22Rv1 (cell line): ENCODE data around the gene SPEG.

Source experiments
- H3K27ac ChIP-seq: fragments of 450-650 bp; 2 replicates; pipeline ENCODE4 v1.5.1; 2017
- ZFX ChIP-seq: fragments of 450-650 bp; IDR thresholded peaks from 2 replicates; pipeline ENCODE4 v1.6.1; 2017; ENCODE audit warnings: antibody characterized with exemption, borderline replicate concordance
- TF ChIP-seq, protein P1 (sequence below): fragments of 450-650 bp; IDR thresholded peaks from 2 replicates; pipeline ENCODE4 v1.5.1; 2017; ENCODE audit warnings: mild to moderate bottlenecking

The SPEG gene

DNA sequence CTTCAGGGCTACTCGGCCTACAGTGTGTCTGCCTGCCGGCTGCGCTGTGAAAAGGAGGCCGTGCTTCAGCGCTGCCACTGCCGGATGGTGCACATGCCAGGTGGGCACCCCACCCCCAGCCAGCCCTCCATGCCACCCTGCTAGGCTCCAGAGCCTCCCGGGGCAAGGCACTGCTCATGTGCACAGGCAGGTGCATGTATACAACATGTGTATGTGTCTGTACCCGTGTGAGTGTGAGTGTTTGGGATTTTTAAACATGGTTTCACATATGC lies 97.7 kb downstream of the SPEG start:
- TF ChIP-seq, protein P1, sequence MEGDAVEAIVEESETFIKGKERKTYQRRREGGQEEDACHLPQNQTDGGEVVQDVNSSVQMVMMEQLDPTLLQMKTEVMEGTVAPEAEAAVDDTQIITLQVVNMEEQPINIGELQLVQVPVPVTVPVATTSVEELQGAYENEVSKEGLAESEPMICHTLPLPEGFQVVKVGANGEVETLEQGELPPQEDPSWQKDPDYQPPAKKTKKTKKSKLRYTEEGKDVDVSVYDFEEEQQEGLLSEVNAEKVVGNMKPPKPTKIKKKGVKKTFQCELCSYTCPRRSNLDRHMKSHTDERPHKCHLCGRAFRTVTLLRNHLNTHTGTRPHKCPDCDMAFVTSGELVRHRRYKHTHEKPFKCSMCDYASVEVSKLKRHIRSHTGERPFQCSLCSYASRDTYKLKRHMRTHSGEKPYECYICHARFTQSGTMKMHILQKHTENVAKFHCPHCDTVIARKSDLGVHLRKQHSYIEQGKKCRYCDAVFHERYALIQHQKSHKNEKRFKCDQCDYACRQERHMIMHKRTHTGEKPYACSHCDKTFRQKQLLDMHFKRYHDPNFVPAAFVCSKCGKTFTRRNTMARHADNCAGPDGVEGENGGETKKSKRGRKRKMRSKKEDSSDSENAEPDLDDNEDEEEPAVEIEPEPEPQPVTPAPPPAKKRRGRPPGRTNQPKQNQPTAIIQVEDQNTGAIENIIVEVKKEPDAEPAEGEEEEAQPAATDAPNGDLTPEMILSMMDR, result no peak
- no peak for TF ChIP-seq ZFX
- H3K27ac ChIP-seq, result no peak overlapping the region

DNA sequence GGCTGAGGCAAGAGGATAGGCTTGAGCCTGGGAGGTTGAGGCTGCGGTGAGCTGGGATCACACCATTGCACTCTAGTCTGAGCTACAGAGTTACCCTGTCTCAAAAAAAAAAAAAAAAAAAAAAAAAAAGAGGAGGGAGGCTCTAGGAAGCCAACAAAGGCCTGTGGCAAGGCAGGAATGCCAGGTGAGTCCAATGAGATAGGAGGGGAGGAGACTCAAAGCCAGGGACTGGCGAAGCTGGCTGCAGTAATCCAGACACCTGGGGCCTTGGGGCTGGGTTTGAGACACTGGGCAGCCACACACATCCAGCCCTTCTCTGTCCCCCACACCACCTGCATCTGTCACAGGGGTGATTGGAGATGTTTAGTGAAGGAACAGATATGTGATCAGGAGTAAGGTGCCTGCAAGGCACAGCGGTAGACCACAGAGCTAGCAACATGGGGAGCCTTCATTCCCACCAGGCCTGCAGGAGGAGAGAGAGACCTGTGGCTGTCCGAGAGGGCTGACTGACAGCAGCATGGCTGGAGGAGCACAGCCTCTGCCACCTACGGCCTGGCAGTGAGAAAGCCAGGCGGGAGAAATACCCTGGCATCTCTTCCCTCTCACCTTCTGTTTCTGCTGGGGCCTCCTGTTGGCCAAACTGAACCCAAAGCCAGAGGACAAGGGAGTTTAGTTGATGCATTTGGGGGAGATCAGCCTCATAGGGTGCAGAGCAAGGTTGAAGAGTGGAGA lies 99.5 kb downstream of the SPEG start:
- TF ChIP-seq, protein P1, result no peak
- no peak for TF ChIP-seq ZFX
- no peak overlapping the region for H3K27ac ChIP-seq

DNA sequence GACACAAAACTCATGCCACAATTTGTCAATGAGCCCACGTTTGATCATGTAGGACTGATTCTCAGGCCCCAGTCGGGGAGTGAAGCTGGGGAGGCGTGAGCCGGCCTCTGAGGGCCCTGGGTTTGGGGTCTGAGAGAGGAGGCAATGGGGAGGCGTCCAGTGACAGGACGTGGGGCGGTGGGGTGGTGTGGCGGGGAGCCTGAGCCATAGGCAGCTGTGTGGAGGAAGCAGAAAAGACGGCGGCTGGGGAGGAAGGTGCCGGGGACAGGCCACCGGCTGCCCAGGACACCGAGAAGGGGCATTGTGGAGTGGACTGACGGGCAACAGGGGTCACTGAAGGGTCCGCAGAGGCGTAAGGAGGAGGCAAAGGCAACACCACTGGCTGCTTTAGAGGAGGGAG lies 101.8 kb downstream of the SPEG start:
- TF ChIP-seq, protein P1, result no peak
- TF ChIP-seq ZFX, result no peak

DNA sequence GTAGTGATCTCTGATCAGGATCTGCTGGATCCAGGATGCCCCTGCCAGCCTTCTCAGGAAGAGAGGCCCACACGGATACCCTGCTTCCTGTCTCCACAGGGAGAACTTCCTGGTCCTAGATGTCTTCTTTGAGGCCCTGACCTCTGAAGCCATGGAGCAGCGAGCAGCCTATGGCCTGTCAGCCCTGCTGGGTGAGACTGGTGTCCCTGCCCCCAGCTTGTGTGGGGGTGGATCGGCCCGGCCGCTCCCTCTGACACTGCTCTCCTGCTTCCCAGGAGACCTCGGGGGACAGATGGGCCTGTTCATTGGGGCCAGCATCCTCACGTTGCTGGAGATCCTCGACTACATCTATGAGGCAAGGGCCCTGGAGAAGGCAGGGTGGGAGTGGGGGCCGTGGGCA lies 102.3 kb downstream of the SPEG start:
- TF ChIP-seq, protein P1, result no peak
- no peak for TF ChIP-seq ZFX
- no peak overlapping the region for H3K27ac ChIP-seq

More for the DNA sequence above, 101.8 kb downstream of the SPEG start:
- no peak overlapping the region for H3K27ac ChIP-seq

DNA sequence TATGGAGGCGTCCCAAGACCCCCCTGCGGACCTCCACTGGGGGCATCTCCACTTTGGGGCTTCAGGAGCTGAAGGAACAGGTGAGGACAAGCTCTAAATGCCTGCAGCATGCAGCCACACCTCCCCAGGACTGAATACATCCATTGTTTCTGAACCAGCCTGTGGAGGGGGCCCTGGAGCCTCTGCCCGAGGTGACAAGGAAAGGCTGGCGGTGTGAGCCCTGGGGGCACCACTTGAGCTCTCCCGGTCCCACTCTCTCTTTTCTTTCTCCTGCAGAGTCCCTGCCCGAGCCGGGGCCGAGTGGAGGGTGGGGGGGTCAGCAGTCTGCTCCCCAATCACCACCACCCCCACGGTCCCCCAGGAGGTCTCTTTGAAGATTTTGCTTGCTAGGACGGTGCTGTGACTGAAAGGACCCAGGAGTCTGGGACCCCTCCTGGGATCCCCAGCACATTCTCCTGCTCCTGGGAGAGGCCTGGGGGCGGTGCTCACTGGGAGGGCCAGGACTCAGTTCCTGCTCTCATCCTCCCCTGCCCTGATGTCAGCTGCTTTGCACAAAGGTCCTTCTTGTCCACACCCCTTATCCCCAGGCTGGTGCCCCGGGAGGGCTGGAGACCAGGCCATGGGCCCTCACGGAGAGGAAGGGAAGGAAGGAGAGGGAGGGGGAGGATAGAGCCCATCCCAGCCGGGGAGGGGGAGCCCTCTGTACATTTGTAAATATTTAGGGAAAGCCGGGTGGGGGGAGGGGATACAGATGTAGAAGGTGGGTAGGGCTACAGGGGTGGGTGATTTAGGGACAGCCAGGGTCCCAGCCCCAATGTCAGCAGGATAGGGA lies 103.2 kb downstream of the SPEG start:
- no peak overlapping the region for H3K27ac ChIP-seq
- TF ChIP-seq ZFX, result no peak
- TF ChIP-seq, protein P1, result 0 out of 2 replicates have a peak, but pooled peaks have one; percentile 14

DNA sequence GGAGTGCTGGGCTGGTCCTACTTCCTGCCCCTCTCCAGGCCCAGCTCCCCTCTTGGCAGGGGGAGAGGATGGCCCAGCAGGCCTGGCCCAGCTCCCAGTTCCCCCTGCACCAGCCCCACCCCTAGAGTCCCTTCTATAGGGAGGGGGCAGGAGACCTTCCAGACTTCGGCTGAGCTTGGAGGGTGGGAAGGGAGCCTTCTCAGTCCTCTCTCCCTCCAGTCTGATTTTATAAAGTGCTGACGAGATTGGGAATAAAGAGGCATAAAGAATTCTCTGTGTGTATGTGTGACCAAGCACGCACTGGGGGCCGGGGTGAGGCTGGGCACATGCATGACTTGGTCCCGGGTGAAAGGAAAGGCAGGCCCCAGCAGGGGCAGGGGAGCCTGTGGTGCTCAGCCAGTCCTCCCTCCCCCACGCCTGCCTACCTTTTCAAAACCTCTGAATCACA lies 103.9 kb downstream of the SPEG start:
- H3K27ac ChIP-seq, result no peak overlapping the region

More for the DNA sequence above, 103.9 kb downstream of the SPEG start:
- no peak for TF ChIP-seq ZFX
- TF ChIP-seq, protein P1, result no peak
